DND-41 (cell line): ENCODE measurements around the gene GPC6.

ENCODE experiments used
- ATAC-seq: fragments of 200-7000 bp; cut with Tn5 transposase; 3 replicates; pipeline ENCODE4 v1.9.1; 2021; ENCODE audit warnings: low read depth; ENCODE audit not compliant: insufficient read depth
- DNase-seq: peaks from one replicate; pipeline ENCODE4 v3.0.0-alpha.2; 2020
- H2AFZ ChIP-seq: 2 replicates; pipeline ENCODE4 v1.6.0; 2012; ENCODE audit warnings: low read depth, low read length
- H3K27ac ChIP-seq: 2 replicates; pipeline ENCODE4 v1.5.1; 2012; ENCODE audit warnings: low read length, inconsistent platforms
- H3K27me3 ChIP-seq: fragments of 200-600 bp; sonication (generic); 2 replicates; pipeline ENCODE4 v1.6.0; 2012; ENCODE audit warnings: low read length, mild to moderate bottlenecking, inconsistent platforms; ENCODE audit not compliant: insufficient read depth, poor library complexity
- H3K36me3 ChIP-seq: 2 replicates; pipeline ENCODE4 v1.5.1; 2012; ENCODE audit warnings: low read length, inconsistent platforms; ENCODE audit not compliant: insufficient read depth
- H3K4me1 ChIP-seq: 2 replicates; pipeline ENCODE4 v1.5.1; 2012; ENCODE audit warnings: mild to moderate bottlenecking, low read length; ENCODE audit not compliant: insufficient read depth
- H3K4me2 ChIP-seq: 2 replicates; pipeline ENCODE4 v1.6.0; 2012; ENCODE audit warnings: mild to moderate bottlenecking, moderate library complexity, low read length, inconsistent platforms; ENCODE audit not compliant: insufficient read depth
- H3K4me3 ChIP-seq, 2 experiments: fragments of 200-600 bp in 1 of 2; shearing (Covaris generic) in 1 of 2; 2 replicates each; pipeline ENCODE4 v1.5.1; 2012 to 2016; ENCODE audit warnings: inconsistent platforms in 2 of 2, low read length in 2 of 2, mild to moderate bottlenecking in 2 of 2, low read depth in 1 of 2, moderate library complexity in 1 of 2
- H3K79me2 ChIP-seq: 2 replicates; pipeline ENCODE4 v1.6.0; 2012; ENCODE audit warnings: low read length, inconsistent platforms; ENCODE audit not compliant: insufficient read depth
- H3K9ac ChIP-seq: 2 replicates; pipeline ENCODE4 v1.6.0; 2012; ENCODE audit warnings: low read depth, mild to moderate bottlenecking, inconsistent platforms, low read length, moderate library complexity
- H3K9me3 ChIP-seq: 2 replicates; pipeline ENCODE4 v1.5.1; 2012; ENCODE audit warnings: low read length, moderate library complexity, mild to moderate bottlenecking, inconsistent platforms; ENCODE audit not compliant: insufficient read depth, severe bottlenecking
- H4K20me1 ChIP-seq: 2 replicates; pipeline ENCODE4 v1.6.0; 2012; ENCODE audit warnings: low read length; ENCODE audit not compliant: insufficient read depth
- EZH2 ChIP-seq: IDR thresholded peaks from 3 replicates; pipeline ENCODE4 v1.6.1; 2012; ENCODE audit warnings: borderline replicate concordance, low read depth, mild to moderate bottlenecking, moderate library complexity, low read length, inconsistent platforms; ENCODE audit not compliant: severe bottlenecking
- TF ChIP-seq, protein P1 (sequence below): IDR thresholded peaks from 2 replicates; pipeline ENCODE4 v1.5.1; 2012; ENCODE audit warnings: borderline replicate concordance, low read length, moderate library complexity, mild to moderate bottlenecking; ENCODE audit not compliant: poor library complexity, severe bottlenecking; ENCODE audit errors: extremely low read depth

The GPC6 gene

DNA sequence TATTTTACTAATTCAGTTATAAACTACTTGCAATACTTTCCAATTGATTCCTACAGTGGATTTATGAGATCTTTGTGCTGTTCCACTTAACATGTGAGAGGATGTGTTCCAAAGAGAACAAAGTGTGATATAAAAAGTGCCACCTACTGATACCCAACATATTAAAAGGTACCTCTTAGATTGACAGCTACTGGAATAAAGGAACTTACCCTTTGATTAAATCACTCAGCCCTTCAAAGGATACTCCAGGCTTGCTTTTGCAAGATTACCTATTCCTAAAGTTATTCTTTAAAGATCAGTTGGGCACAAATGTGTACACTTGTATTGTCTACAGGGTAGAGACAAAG, 1187.0 kb downstream of the GPC6 start:
- H3K27me3 ChIP-seq = peaks cover 3% of the 10 kb centered on the region
- TF ChIP-seq, protein P1, sequence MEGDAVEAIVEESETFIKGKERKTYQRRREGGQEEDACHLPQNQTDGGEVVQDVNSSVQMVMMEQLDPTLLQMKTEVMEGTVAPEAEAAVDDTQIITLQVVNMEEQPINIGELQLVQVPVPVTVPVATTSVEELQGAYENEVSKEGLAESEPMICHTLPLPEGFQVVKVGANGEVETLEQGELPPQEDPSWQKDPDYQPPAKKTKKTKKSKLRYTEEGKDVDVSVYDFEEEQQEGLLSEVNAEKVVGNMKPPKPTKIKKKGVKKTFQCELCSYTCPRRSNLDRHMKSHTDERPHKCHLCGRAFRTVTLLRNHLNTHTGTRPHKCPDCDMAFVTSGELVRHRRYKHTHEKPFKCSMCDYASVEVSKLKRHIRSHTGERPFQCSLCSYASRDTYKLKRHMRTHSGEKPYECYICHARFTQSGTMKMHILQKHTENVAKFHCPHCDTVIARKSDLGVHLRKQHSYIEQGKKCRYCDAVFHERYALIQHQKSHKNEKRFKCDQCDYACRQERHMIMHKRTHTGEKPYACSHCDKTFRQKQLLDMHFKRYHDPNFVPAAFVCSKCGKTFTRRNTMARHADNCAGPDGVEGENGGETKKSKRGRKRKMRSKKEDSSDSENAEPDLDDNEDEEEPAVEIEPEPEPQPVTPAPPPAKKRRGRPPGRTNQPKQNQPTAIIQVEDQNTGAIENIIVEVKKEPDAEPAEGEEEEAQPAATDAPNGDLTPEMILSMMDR = no peak
- no peak for TF ChIP-seq EZH2

DNA sequence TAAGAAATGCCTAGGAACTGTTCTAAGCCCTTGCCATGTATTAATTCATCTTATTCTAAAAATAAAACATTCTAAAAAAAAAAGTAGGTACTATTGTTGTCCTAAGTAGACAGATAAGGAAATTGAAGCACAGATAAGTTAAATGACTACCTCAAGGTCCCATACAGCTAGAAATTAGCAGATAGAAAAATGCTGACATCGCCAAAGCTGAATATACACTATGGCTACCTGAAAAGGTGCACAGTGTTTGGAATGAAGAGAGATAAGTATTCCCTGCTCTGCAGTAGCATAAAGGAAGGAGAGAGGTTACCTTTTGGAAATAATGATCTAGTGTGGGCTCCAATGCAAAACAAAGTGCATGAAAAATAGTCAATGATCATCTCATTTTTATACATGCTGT, 1187.5 kb downstream of the GPC6 start:
- TF ChIP-seq, protein P1 = no peak
- no peak for TF ChIP-seq EZH2
- H2AFZ ChIP-seq = no peak overlapping the region
- no peak for DNase-seq
- H3K36me3 ChIP-seq = no peaks in the 10 kb centered on the region
- H3K9ac ChIP-seq = no peak overlapping the region
- ATAC-seq = no peak
- H3K79me2 ChIP-seq = no peaks in the 10 kb centered on the region
- no peak overlapping the region for H3K4me3 ChIP-seq
- H3K27ac ChIP-seq = no peak overlapping the region
- H4K20me1 ChIP-seq = no peaks in the 10 kb centered on the region
- peaks cover 3% of the 10 kb centered on the region for H3K9me3 ChIP-seq
- H3K4me1 ChIP-seq = no peaks in the 10 kb centered on the region
- H3K4me2 ChIP-seq = no peak overlapping the region
- peaks cover 3% of the 10 kb centered on the region for H3K27me3 ChIP-seq

More for the DNA sequence above, 1187.0 kb downstream of the GPC6 start:
- Histone ChIP-seq H3K4me2 (no peak overlapping the region), H3K4me3 (no peak overlapping the region; a peak in 1 of 4 replicates), H3K9me3 (peaks cover 3% of the 10 kb centered on the region), H3K9ac (no peak overlapping the region), H3K4me1 (no peaks in the 10 kb centered on the region), H3K27ac (no peak overlapping the region), H3K79me2 (no peaks in the 10 kb centered on the region), H3K36me3 (no peaks in the 10 kb centered on the region), H4K20me1 (no peaks in the 10 kb centered on the region), H2AFZ (no peak overlapping the region)
- ATAC-seq (no peak), DNase-seq (no peak)

DNA sequence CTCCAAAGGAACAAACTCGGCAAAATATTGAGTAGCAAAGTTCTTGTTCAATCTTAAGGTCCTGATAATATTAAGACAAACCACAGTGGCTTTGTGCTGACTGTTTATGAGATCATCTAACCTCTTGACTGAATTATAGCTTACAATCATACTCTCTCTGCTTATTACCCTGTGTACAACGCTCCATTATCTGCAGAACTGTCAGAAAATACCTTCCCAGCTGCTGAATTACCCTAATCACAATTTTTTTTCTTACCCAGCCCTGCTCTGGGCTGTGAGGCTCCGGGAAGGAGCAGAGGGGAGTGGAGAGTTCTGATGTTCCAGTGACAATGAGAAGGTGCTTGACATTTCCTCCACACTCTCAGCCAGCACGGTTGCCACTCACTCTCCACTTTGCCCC, 1188.1 kb downstream of the GPC6 start:
- no peak for ATAC-seq
- Histone ChIP-seq H3K4me2 (no peak overlapping the region), H4K20me1 (no peaks in the 10 kb centered on the region)

More for the DNA sequence above, 1188.1 kb downstream of the GPC6 start:
- H3K4me3 ChIP-seq = no peak overlapping the region
- peaks cover 3% of the 10 kb centered on the region for H3K9me3 ChIP-seq
- H3K36me3 ChIP-seq = no peaks in the 10 kb centered on the region
- TF ChIP-seq, protein P1 = no peak
- TF ChIP-seq EZH2 = no peak
- DNase-seq = no peak
- H3K27ac ChIP-seq = no peak overlapping the region
- H3K9ac ChIP-seq = no peak overlapping the region
- H2AFZ ChIP-seq = no peak overlapping the region
- H3K79me2 ChIP-seq = no peaks in the 10 kb centered on the region
- H3K27me3 ChIP-seq = peaks cover 3% of the 10 kb centered on the region
- no peaks in the 10 kb centered on the region for H3K4me1 ChIP-seq
